Stimulated activated CD4-positive, alpha-beta T cell treated with anti-CD3 and anti-CD28 coated beads, Interleukin-2, amount 100 ng/mL, for 24 hours (primary cell): ENCODE measurements around the gene ADAMTS2.
A peak's percentile ranks its signal among the peaks of the same experiment; 100 is the strongest.

Source experiments
- DNase-seq, 2 donors: peaks; one replicate each; pipeline ENCODE4 v3.0.0-alpha.2; 2020

Gene ADAMTS2

GRCh38 chr5:179171251-179171815, 173.9 kb downstream of the ADAMTS2 start:
- no peak for DNase-seq

DNA sequence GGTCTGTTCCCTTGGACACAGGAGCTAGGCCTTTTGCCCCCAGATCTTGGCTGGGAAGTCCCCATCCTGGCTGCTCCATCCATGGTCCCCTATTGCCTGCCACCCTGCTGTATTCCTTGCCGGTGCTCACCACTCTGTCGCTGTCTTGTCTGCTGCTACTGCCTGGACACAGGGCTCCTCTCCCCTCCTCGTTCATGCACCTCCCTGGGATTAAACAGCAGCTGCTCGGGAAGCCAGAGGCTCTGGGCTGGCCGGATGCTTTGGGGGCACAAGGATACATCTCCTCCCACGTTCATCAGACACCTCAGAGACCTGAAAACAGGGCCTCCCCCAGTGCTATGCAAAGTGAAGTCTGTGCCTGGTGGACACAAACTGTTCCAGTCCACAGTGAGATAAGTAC, 174.7 kb downstream of the ADAMTS2 start:
- no peak for DNase-seq

GRCh38 chr5:179169836-179170235, 175.4 kb downstream of the ADAMTS2 start:
- DNase-seq: no peak

DNA sequence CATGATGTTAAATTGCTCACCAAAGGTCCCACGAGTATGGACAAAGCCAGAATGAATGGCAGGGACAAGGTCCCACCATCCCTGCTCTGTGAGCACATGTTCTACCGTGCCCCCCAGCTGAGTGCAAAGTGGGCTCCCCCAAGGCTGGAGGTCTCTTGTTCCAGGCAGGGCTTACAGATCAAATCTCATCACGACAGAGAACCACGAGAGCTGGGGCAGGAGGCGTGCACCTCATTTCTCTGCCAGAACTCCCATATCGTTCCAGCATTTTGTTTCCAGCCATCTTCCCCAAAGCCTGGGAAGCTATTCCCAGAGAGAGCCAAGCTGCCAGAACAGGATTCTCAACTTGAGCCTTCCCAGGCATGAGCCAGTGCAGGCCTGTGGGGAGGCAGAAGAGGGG, 176.6 kb downstream of the ADAMTS2 start:
- DNase-seq: no peak

GRCh38 chr5:179167871-179168451, 177.3 kb downstream of the ADAMTS2 start:
- DNase-seq: no peak

DNA sequence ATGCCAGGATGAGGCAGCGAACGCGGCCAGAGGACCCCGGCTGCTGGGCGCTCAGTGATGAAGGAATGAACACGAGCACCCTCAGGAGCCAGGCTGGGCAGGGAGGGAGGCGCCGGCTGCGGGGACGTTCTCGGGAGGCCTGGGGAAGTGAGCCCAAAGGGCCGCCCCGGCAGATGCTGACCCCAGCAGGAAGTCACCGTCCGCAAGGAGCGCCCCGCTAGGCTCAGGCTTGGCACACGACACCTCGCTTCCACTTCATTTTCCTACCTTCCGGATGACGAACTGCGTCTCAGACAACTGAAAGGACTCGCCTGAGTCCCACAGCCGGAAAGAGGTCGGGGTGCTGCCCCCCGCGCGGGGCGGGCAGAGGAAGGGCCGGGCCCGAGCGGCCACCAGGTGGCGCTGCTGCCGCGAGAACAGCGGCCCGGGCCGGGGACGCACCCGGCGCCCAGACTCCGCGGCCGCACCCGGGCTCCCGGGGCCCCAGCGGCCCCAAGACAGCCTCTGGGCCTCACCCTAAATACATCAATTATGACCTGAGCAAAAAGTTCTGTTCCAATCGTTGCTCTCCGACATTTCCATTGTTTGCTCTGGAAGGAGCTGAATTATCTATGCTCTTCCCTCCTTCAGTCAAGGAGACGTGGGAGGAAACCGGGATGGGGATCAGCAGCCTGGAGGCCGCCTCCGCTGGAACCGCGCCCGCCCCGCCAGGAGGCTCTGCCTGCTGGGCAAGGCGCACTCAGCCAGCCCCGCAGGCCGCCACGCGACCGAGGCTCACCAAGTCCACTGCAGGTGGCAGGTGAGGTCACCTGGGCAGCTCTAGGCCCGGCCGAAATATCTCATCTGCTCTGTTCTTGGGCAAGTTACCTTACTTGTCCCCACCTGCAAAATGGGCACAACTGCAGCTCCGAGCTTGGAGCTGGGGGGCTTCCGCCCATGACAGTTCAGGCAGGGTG, 178.1 kb downstream of the ADAMTS2 start:
- peak; percentile 73 to 76 for DNase-seq

DNA sequence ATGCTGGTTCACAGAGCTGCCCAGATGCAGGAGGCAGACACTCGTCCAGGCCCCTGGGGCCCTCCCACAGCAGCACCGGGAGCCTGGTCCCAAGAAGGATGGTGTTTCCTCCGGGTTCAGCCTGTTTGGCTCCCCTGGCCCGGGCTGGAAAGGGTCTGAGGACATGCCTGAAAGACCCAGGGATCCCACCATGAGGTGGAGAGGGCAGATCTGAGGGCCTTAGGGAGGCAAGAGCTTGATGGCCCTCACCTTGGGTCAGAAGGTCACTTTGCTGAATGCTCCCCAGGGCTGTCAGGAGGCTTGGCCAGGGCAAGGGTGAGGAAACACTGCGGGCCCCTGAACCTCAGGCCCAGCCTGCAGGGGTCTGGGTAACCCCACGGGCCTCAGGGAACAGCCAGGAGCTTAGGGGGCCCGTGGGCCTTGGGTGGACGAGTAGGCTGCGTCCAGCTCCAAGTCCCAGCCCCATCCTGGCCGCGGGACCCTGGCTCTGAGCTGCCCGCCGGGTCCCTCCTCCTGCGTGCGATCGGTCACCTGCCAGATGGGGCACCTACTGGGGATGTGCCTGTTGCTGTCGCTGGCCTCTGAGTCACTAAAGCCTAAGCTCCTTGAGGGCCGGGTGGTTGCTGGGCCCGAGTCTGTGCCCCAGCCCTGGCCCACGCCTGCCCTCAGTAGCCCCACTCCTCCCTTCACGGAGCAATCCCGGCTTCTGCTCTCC, 178.9 kb downstream of the ADAMTS2 start:
- no peak for DNase-seq

DNA sequence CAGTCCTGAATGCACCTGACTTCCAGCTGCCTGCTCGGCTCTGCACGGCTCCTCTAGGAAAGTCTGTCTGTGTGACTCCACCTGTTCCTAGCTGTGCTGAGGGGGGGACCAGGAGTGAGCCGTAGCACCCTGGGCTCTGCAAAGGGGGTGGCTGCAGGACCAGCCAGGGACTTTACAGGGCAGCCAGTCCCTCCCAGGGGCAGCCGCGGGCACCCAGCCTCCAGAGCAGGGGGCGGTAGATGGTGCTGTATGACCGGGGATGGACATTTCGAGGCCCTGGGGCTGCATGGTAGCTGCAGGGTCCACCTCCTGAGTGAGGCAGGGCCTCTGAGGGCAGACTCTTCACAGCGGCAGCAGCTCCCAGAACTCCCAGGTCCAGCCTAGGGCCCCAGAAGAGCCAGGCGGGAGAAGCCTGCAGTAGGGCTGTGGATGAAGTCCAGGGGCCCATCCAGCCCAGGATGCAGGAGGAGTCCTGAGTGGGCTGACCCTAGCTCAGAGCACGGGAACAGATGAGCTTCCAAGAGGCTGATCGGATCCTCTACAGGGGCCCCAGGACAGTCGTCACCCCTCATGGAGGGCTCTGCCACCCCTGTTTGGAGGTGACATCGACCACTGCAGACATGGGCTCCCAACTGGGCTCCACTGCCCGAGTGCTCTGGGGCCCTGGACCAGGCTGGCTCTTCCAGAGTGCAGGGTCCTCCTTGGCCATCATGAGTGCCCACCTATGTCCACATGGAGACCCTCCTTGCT, 179.7 kb downstream of the ADAMTS2 start:
- no peak for DNase-seq

GRCh38 chr5:179164331-179165311, 180.6 kb downstream of the ADAMTS2 start:
- DNase-seq: no peak

DNA sequence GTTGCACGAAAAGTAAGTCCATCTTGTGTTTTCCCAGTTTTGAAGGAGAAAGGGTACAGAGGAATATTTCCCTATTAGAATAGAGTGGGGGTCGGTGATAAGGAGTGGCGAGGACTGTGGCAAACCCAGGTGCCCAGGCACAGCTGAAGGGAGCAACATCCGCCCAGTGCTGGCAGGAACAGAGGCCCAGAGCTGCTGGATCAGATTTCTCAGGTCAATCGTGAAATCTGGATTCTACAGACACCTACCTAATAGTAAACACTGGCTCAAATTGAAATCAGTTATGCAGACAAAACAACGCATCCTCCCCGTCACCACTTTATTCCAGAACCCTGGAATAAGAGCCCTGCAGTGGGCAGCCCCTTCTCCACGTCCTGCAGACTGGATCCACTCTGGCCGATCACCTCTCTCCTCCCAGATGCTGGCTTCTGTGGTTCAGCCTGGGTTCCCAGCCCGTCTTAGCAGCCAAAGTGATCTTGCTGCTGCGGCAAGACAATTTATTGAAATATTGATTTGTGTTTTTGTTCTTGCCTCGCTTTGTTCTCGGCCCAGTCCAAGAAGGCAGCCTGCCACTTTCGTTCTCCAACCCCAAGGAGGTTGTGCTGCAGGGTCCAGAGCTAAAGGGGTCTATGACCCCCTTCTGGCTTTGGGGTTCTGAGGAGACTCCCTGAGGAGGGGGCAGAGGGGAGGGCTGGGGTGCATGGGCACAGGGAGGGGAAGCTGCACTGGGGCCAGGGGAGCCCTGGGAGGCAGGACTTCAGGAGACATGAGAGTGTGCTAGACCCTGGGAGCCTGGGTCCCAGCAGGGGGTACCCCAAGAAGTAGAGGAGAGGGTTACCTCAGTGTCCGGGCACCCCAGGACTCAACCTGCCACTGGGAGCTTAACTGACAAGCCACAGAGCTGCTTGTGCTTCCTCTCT, 181.8 kb downstream of the ADAMTS2 start:
- no peak for DNase-seq

DNA sequence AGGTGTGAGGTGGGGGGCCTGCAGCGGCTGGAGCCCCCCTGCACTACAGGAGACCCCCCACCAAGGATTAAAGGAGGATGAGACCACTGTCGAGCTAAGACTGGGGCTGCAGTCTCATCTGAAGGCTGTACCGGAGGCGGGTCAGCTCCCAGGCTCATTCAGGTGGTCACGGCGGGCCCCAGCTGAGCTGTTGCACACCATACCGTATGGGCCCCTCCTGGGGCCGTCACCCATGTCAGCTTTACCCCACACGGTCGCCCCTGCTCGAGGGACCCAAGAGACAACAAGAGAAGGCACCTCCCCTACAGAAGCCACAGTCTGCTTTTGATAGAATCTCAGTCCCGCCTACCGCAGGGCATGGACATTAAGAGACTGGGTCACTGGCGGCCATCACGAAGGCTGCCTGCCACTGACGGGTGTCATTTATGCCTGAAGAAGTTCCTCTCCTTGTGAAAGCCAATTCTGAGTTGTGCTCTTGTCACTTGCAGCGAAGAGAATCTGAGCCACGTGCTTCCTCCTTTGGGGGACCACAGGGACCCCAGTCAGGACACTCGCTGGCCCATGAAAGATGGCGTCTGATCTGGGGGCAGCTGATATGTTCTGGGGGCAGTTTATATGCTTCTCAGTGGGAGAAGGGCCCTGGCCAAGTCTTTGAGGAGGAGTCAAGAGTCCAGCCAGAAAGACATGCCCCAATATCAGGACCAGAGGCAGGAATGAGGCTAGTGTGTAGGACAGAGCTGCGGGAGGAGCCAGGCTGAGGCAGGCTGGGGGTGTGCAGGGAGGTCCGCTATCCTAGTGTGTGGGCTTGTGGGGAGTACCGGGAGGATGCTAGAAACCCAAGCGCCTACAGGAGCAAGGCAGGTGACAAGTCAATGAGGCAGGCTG, 182.7 kb downstream of the ADAMTS2 start:
- DNase-seq: no peak

GRCh38 chr5:179161901-179162300, 183.4 kb downstream of the ADAMTS2 start:
- DNase-seq: no peak

GRCh38 chr5:179160584-179160983, 184.7 kb downstream of the ADAMTS2 start:
- DNase-seq: no peak

DNA sequence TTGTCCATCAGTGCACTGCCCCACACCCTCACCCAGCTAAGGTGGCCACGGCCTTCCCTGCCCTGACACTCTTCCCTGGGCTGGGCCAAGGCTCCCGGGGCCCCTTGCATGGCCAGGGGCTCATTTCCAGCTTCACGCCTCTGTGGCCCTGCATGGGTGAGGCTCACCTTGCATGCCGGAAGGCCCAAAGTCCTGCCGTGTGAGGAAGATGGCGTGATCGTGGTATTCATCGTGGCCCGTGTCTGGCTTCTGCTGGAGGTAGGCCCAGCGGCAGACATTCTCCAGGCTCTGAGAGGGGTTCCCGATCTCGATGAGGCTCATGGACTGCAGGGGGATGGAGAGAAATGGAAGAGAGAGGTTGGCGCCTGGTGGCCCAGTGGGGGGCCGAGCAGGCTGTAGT, 186.7 kb downstream of the ADAMTS2 start:
- no peak for DNase-seq

GRCh38 chr5:179154991-179155955, 190.0 kb downstream of the ADAMTS2 start:
- DNase-seq: no peak

- DNase-seq: no peak
Measured at GRCh38 chr5:179154346-179154990, 190.8 kb downstream of the ADAMTS2 start.

DNA sequence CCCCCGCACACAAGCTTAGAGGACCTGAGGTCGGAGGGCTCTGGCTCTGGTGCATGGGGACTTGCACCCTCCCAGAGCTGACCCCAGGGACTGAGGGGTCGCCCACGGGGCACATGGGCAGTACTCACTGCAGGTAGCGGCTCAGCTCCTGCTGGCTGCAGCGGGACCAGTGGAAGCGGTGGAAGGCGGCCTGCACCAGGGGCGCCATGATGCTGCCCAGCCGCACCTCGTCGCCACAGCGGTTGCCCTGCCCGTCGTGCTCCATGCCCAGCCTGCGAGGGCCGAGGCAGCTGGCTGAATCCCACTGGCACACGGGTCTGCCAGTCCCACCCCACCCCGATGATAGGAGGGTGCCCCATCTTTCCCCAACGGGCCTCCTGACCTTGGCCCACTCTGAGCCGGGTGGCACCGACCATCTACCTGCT, 191.3 kb downstream of the ADAMTS2 start:
- DNase-seq: no peak
